Measurements from ENCODE around the gene TIFAB. TPM values are rescaled to one million over a fixed set of nuclear protein-coding genes. Genes with fewer than 3 reads are reported as not detected.
"Not testable (repeated sequence)": the region's sequence is repeated elsewhere in the genome, so short reads cannot be mapped to it uniquely, and the experiment has no call there.

TIFAB gene, protein sequence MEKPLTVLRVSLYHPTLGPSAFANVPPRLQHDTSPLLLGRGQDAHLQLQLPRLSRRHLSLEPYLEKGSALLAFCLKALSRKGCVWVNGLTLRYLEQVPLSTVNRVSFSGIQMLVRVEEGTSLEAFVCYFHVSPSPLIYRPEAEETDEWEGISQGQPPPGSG
- total RNA-seq: not detected in 2 replicates

DNA sequence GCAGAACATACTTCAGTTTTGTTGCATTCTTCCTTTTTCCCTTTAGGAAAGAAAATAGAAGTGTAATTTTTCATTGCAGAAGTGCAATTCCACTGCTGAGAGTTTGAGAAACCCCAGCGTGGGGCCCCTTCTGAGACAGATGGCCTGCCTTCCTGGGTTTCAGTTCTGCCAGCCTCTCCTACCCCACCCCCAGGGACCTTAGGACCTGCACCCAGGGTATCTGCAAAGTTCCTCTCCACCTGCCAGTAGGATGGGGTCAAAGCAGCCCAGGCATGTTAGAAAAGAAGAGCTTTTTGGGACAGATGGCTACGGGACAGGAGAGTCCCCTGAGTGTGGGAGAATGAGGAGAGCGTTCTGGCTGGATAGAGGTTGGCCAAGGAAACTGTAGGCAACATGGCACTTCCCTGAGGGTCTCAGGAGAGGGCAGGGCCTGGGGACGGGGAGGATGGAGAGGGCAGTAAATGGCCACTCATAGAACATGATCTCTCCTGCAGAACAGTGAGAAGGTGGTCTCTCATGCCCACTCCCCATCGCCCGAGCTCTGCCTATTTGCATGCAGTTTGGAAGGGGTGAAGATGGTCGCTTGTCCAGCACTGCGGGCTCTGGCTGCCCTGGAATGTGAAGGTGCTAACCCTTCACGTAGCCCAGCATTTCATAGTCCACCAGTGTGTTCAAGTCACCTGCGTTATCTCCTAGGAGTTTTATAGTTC, at the start of gene TIFAB:
TIFAB (minus strand) TSS at position 31 of the 710 bp plus-strand sequence. CDS start 2,412 bp downstream, outside the sequence.
- DNase-seq (ENCODE audit: low read depth): no peak
- H3K4me3 ChIP-seq (ENCODE audit: low read depth, low read length): no peak within 1 kb of the TSS
- TF ChIP-seq, protein P1, sequence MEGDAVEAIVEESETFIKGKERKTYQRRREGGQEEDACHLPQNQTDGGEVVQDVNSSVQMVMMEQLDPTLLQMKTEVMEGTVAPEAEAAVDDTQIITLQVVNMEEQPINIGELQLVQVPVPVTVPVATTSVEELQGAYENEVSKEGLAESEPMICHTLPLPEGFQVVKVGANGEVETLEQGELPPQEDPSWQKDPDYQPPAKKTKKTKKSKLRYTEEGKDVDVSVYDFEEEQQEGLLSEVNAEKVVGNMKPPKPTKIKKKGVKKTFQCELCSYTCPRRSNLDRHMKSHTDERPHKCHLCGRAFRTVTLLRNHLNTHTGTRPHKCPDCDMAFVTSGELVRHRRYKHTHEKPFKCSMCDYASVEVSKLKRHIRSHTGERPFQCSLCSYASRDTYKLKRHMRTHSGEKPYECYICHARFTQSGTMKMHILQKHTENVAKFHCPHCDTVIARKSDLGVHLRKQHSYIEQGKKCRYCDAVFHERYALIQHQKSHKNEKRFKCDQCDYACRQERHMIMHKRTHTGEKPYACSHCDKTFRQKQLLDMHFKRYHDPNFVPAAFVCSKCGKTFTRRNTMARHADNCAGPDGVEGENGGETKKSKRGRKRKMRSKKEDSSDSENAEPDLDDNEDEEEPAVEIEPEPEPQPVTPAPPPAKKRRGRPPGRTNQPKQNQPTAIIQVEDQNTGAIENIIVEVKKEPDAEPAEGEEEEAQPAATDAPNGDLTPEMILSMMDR (conservative IDR thresholded peaks at IDR 0.05; ENCODE audit: low read depth, low read length): no peak

DNA sequence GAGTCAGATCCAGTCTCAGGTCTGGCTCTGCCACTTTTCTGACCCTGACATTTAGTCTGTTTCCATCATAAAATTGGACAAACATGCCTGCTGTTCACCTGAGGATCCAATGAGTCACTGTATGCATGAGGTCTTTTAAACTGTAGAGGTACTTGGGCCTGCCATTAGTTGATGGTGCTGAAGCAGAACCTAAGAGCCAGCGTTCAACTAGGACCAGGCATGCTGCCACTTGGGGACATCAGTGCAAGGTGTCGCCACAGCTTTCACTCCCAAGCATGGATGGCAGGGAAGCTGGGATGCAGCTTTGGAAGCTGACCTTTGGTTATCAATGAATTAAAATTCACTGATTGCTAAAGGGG, 46.5 kb upstream of the TIFAB start:
- TF ChIP-seq, protein P1 (conservative IDR thresholded peaks at IDR 0.05; ENCODE audit: low read depth, low read length): no peak
- DNase-seq (ENCODE audit: low read depth): no peak
- H3K4me3 ChIP-seq (ENCODE audit: low read depth, low read length): no peak overlapping the region

DNA sequence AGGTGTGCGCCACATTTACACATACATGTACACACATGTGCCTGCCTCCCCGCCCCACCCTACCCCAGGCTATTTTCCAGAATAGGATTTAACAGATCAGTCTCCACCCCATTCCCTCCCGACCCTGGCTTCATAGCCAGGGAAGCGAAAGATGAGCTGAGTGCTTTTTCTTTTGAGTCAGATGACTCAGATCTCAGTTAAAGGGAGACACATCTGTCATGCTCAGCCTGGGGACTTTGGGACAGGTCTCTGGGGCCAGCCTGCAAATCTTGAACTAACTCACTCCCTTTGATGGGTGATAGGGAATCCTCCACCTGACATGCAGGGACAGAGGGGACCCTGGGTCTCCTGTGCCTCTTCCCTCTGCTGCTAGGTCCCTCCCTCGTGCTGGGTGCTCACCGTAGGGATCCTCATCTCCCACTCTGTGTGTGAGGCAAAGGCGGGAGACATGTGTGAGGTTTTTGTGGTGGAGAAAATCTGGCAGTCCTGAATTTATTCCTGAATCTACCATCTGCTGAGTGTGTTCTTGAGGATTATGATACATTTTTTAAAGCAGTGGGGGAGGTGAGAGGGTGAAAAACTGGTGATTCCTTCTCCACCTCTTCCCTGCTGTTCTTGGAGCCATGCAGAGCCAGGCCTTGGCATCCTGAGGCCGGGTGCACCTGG, 46.0 kb upstream of the TIFAB start:
- H3K4me3 ChIP-seq (ENCODE audit: low read depth, low read length): no peak overlapping the region
- no peak for DNase-seq (ENCODE audit: low read depth)
- TF ChIP-seq, protein P1 (conservative IDR thresholded peaks at IDR 0.05; ENCODE audit: low read depth, low read length): no peak

DNA sequence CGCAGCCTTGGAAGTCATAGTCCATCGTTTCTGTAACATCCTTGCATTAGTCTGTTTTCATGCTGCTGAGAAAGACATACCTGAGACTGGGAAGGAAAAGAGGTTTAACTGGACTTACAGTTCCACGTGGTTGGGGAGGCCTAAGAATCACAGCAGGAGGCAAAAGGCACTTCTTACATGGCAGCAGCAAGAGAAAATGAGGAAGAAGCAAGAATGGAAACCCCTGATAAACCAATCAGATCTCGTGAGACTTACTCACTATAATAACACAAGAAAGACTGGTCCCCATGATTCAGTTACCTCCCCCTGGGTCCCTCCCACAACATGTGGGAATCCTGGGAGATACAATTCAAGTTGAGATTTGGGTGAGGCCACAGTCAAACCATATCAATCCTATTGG, 43.4 kb upstream of the TIFAB start:
- DNase-seq (ENCODE audit: low read depth); H3K4me3 ChIP-seq (ENCODE audit: low read depth, low read length): not testable (repeated sequence)

DNA sequence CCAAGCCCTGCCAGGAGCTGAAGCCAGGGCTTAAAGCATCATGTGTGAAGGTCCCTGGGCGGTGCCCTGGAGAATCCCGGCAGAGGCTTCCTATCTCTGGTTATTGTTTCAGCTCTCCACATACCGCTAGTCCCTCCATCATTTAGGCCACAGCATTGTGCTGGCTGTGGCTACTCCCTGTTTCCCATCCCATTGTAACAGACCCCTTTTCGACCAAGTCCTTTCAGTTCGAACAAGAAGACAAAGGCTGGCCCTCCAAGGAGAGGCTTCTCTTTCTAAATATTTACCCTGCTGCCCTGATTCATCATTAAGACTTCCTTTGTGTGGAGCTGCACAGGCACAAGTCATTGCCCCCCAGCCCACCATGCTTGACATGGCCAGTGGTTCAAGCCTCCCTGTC, 42.0 kb upstream of the TIFAB start:
- DNase-seq (ENCODE audit: low read depth): no peak
- TF ChIP-seq, protein P1 (conservative IDR thresholded peaks at IDR 0.05; ENCODE audit: low read depth, low read length): no peak
- no peak overlapping the region for H3K4me3 ChIP-seq (ENCODE audit: low read depth, low read length)

DNA sequence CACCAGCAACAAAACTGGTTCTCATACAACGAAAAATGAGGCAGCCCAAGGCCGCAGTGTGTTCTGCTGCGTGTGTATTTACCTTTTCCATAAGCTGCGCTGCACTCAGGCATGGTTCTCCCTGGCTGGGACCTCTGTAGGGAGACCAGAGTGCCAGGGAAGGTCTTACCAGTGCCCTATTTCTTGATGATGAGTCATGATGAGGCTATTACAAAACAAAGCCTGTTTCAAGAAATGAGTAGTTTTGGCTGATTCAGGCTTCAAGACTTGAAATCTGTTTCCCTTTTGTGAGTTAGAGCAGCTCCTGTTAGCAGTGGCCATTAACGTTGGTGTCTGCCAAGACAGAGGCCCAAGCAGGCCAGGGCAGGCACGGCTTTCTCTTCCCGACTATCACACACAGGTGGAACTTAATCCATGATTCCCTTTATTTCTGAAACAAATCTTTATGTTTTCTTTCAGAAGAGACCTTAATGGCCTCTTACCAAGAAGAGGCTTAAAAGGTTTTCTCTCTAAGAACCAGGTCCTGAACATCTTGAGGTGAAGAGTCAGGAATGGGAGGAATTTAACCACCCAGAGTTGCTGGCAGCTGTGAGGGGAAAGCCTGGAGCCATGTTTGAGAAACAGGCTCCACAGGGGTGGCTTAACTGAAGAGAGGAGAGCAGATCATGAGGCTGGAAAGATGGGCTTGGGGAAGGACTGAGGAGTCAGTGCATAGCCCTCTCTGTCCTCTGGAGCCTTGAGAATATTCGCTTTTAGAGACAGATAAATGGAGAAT, 41.4 kb upstream of the TIFAB start:
- H3K4me3 ChIP-seq (ENCODE audit: low read depth, low read length): no peak overlapping the region
- peak; percentile 41 for DNase-seq (ENCODE audit: low read depth)
- TF ChIP-seq, protein P1 (conservative IDR thresholded peaks at IDR 0.05; ENCODE audit: low read depth, low read length): no peak

DNA sequence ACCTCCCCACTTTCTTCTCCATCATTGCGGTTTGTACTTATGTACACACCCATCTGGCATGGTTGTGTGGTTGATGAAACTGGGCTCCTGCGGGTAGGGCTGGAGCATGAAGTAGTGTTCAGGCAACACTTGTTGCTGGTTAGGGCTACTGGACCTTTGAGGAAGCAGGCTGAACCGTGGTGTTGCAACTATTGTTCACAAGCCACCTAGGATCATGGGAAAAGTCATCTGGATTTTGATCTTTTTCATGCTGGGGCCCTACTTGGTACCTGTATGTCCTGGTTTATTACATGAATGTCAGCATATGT, 40.1 kb upstream of the TIFAB start:
- H3K4me3 ChIP-seq (ENCODE audit: low read depth, low read length): no peak overlapping the region
- DNase-seq (ENCODE audit: low read depth): no peak
- TF ChIP-seq, protein P1 (conservative IDR thresholded peaks at IDR 0.05; ENCODE audit: low read depth, low read length): no peak

Measured in epithelial cell of proximal tubule (primary cell).